Activated naive CD4-positive, alpha-beta T cell treated with anti-CD3 and anti-CD28 coated beads, Interleukin-2, amount 50 U/mL, for 24 hours (primary cell): ENCODE data around the gene CPLX4.

ENCODE experiments used
- H3K27ac Mint-ChIP-seq: one replicate; pipeline ENCODE4 v1.8.0; 2021; ENCODE audit warnings: mild to moderate bottlenecking, mixed read lengths
- H3K27me3 Mint-ChIP-seq: one replicate; pipeline ENCODE4 v1.8.0; 2021; ENCODE audit warnings: mixed read lengths
- H3K36me3 Mint-ChIP-seq: one replicate; pipeline ENCODE4 v1.8.0; 2021; ENCODE audit warnings: mixed read lengths
- H3K4me1 Mint-ChIP-seq: one replicate; pipeline ENCODE4 v1.8.0; 2021; ENCODE audit warnings: mixed read lengths
- H3K4me3 Mint-ChIP-seq: one replicate; pipeline ENCODE4 v1.8.0; 2021; ENCODE audit warnings: mild to moderate bottlenecking, mixed read lengths
- H3K9me3 Mint-ChIP-seq: one replicate; pipeline ENCODE4 v1.8.0; 2021; ENCODE audit warnings: mixed read lengths

Gene CPLX4

DNA sequence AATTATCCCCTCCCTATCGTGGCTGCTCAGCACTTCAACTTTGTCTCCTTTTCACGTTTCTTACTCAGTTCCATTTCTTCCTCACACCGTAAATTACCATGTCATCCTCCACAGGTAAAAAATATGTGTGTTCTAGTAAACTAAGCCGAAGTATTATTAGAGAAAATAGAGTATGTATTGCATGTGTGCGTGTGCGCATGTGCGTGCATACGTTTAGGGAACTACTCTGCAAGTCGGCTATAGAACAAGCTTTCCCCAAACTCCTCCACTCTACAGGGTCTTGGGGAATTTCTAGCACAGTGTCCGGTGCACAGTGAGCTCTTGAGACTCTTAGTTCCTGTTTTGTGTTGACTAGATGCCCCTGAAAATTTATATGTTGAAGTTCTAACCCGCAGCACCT is 36.1 kb downstream of the CPLX4 start:
- Mint-ChIP-seq H3K4me1 (no peaks in the 10 kb centered on the region), H3K4me3 (no peak overlapping the region), H3K9me3 (no peaks in the 10 kb centered on the region), H3K27ac (no peak overlapping the region), H3K27me3 (peaks cover 49% of the 10 kb centered on the region), H3K36me3 (no peaks in the 10 kb centered on the region)

DNA sequence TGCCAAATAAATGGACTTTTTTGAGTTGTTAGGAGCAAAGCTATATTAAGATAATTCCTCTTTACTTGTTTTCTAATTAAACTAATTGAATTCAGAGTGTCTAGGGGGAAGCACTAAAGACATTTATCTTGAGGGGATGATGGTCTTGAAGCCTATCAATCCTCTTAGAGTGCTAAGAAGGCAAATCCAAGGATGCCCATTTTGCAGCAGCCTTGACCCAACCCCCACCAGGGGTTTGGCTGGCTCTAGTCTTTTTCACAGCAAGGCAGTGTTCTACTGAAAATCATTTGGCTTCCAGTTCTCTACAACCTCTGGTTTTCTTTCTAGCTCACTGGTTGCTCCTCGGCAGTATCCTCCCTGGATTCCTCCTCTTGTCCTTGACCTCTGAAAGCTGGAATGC is 38.7 kb downstream of the CPLX4 start:
- Mint-ChIP-seq H3K27me3 (peaks cover 48% of the 10 kb centered on the region), H3K4me3 (no peak overlapping the region), H3K27ac (no peak overlapping the region), H3K4me1 (peaks cover under 1% of the 10 kb centered on the region), H3K36me3 (no peaks in the 10 kb centered on the region), H3K9me3 (no peaks in the 10 kb centered on the region)

DNA sequence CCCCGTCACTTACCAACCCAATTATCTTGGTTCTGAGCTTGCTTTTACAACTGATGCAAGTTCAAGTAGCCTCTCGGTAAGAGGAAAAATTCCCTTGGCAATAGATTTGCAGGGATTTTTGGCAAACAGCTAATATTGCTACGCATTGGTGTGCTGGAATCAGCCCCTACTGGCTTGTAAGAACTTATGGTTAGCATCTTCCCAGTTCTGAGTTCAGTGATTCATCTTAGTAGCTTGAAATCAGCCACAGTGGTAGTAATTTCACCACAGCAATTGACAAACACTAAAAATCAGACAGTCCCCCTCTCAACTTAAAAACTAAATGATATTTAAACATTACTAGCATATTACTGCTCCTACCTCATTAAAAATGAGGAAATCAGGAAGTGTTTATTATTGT is 39.3 kb downstream of the CPLX4 start:
- Mint-ChIP-seq H3K4me3 (no peak overlapping the region), H3K27me3 (peaks cover 48% of the 10 kb centered on the region), H3K4me1 (peaks cover 6% of the 10 kb centered on the region), H3K27ac (no peak overlapping the region), H3K36me3 (no peaks in the 10 kb centered on the region), H3K9me3 (no peaks in the 10 kb centered on the region)

DNA sequence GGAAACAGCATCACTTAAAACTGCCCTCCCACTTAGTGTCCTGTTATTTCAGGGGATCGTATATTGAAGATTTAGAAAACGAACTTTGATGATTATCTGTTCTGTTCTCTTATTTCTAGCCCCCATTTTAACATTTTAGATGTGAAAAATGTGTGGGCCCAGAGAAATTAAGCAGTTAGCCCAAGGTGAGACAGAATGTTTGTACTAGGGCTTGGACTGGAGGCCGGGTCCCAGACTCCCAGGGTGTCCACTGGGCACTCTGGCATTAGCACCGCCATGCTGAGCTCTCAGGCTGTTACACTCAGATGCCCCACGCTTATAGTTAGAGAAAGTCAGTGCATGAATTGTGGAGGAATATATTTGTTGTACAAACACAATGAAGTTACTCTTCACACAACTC is 39.7 kb downstream of the CPLX4 start:
- Mint-ChIP-seq H3K27ac (no peak overlapping the region), H3K4me1 (peaks cover 6% of the 10 kb centered on the region), H3K9me3 (no peaks in the 10 kb centered on the region), H3K27me3 (peaks cover 48% of the 10 kb centered on the region), H3K4me3 (no peak overlapping the region), H3K36me3 (no peaks in the 10 kb centered on the region)

DNA sequence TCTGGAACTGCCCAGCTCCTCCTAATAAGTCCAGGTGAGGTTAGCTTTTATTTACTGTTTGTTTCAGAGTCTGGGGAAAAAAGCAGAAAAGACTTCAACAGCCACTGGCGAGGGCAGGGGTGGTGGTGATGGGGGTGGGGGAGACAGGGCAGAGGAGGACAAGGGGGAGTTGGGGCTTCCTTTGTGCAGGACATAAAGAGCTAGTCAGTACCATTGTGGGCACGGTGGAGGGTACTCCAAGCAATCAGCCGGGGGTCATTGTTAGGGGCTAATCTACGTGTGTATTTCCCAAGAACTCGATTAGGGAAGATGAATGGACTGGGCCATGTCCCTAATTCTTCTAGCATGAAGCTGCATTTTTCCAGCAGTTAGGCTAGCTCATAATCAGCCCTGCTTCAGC is 42.4 kb downstream of the CPLX4 start:
- Mint-ChIP-seq H3K27ac (no peak overlapping the region), H3K36me3 (no peaks in the 10 kb centered on the region), H3K4me1 (peaks cover 11% of the 10 kb centered on the region), H3K27me3 (peaks cover 53% of the 10 kb centered on the region), H3K4me3 (no peak overlapping the region), H3K9me3 (no peaks in the 10 kb centered on the region)

DNA sequence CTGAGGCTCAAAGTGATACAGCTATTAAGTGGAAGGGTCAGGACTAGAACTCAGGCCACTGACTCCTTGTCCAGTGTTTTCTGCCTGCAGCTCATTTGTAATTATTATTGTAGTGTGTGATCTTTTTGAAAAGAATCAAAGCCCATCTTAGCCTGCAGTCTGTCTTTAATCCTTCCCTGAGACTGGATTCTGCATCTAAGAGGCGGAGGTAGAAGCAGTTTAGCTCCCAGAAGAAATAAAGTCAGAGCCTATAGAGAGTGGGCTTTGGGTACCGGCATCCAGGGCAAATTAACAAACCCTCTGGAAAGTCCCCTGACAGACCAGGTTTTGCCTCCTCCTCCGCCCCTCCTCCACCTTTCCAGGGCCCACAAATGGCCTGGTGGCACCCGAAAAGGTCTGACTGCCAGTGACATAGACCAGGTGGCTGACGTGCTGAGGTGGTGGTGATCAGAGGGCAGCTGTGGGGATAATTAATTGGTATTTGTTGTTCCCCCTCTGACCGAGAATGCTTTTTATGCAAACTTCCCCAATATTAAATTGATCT is 43.0 kb downstream of the CPLX4 start:
- no peaks in the 10 kb centered on the region for H3K9me3 Mint-ChIP-seq
- H3K27me3 Mint-ChIP-seq, result peaks cover 56% of the 10 kb centered on the region
- no peaks in the 10 kb centered on the region for H3K36me3 Mint-ChIP-seq
- H3K27ac Mint-ChIP-seq, result no peak overlapping the region
- peaks cover 11% of the 10 kb centered on the region for H3K4me1 Mint-ChIP-seq
- H3K4me3 Mint-ChIP-seq, result no peak overlapping the region

DNA sequence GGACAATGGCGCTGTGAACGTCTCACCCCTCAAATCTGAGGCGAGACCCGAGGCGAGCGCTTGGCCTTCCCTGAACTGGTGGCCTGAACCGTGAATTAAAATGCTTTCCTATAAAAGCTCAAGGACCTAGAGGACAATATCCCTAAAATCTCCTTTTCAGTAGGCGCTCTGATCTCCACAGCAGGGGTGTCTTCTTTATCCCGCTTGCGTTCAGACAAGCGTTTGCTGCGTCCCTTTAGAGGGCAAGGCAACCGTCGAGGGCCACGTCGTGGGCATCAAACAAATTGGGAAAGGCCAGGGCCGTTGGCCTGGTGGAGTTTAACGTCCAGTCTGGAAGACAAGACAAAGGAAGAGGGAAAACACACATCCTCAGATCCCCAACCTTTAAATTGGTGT is 43.9 kb downstream of the CPLX4 start:
- no peak overlapping the region for H3K4me3 Mint-ChIP-seq
- H3K9me3 Mint-ChIP-seq, result no peaks in the 10 kb centered on the region
- peaks cover 58% of the 10 kb centered on the region for H3K27me3 Mint-ChIP-seq
- H3K27ac Mint-ChIP-seq, result no peak overlapping the region
- H3K36me3 Mint-ChIP-seq, result no peaks in the 10 kb centered on the region
- peaks cover 19% of the 10 kb centered on the region for H3K4me1 Mint-ChIP-seq

DNA sequence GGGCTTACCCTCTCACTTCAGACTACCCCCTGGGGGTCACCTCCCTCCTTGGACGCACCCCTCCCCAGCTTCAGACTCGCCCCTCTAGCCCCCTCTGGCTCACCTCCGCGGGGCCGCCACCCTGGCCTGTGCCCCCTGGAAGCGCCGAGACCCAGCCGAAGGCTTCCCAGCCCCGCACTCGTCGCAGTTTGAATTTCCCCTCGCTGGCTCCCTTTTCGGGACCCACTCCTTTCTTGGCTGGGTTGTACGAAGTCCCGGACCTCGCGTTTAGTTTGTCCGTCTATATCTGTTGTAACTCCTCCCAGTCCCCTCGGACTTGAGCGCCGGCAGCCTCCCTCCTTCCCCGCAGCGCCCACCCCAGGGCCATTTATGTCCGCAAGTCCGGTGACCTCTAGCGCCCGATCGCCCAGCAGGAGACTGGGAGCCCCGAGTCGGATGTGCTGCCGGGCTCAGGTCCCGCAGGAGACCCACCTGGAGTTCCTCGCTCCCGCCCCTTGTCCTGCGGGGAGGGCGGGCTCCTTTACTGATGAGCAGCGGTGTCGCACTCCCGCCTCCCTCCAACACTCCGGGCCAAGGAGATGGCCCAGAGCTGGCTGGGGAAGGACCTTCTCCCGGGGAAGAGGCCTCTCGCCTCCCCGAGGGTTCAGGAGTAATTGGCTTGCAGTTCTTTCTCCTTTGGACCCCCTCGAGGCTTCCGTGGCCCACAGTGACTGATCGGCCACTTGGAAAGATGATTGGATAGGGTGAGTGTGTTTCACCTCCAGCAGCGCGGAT is 44.5 kb downstream of the CPLX4 start:
- no peaks in the 10 kb centered on the region for H3K9me3 Mint-ChIP-seq
- peaks cover 21% of the 10 kb centered on the region for H3K4me1 Mint-ChIP-seq
- no peak overlapping the region for H3K27ac Mint-ChIP-seq
- peaks cover 55% of the 10 kb centered on the region for H3K27me3 Mint-ChIP-seq
- H3K36me3 Mint-ChIP-seq, result no peaks in the 10 kb centered on the region
- peak overlapping the region; percentile 63 for H3K4me3 Mint-ChIP-seq

DNA sequence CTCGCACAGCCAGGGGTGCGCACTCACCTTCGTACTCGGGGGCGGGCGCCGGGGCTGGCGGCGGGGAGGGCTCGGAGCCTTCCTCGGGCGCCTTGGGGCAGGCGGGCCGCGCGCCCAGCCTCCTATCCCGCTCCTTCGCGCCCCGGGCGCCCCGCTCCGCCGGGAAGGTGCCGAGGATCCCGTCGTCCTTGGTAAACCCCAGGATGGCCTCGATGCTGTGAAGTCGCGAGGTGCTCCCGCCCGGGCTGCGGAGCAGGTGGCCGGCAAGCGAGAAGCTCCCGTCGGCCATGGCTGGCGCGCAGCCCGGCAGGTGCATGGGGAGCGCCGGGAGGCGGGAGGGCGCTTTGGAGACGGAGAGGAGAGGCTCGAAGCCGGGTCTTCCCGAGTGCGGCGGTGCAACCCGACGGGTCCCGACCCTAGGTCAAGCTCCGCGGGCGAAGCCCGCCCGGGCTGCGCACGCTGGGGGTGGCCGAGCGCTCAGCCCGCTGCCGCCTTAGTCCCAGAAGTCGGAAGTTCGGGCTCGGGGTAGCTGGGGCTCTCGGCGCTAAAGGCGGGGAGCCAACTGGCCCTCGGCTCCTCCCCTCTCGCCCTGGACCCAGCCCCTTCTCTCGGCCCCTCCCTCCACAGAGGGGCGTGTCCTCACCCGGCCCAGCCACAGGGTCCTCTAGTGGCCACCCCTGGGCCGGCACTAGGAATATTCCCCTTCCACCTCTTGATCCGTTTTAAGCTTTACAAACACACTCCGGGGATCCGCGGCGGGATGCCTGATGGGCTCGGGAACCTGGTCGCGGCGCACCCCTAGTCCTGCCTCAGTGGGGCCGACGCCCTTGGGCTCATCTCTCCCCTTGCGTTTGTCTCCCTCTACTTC is 45.3 kb downstream of the CPLX4 start, which contains the start of gene RAX:
Gene RAX, minus strand, starts transcription at position 564 of the 868 bp plus-strand sequence. Its CDS starts 248 bp downstream, at position 316.
- H3K27me3 Mint-ChIP-seq, result peaks cover 56% of the 10 kb centered on the region
- H3K9me3 Mint-ChIP-seq, result no peaks in the 10 kb centered on the region
- peak within 1 kb of the TSS; percentile 63 for H3K4me3 Mint-ChIP-seq
- no peak within 1 kb of the TSS for H3K27ac Mint-ChIP-seq
- no peaks in the 10 kb centered on the region for H3K36me3 Mint-ChIP-seq
- H3K4me1 Mint-ChIP-seq, result peaks cover 27% of the 10 kb centered on the region

DNA sequence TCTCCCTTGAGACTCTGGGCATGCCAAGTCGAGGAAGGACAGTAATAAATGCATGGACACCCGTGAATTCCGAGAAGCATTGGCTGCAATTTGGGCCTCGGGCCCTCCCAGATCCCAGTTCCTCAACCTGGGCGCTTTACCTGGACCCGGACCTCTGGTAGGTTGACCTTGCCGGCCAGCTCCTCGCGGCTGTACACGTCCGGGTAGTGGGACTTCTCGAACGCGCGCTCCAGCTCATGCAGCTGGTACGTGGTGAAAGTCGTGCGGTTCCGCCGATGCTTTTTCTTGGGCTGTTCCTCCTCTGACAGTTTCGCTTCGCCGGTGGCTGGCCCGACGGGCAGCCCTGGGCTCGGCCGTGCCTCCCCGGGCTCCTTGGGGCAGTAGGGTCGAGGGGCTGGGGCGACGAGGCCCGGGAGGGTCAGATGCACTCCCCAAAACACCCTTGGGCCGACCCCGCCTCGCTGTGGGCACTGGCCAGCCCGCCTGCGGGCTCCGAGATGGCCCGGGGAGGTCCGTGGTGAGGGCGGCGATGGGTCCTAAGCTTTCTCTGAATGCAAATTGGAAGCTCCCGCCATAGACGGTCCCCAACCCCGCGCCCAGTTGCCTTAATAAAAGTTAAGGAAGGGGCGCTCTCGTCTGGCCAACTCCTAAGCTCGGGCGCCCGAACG is 46.1 kb downstream of the CPLX4 start:
- Mint-ChIP-seq H3K36me3 (no peaks in the 10 kb centered on the region), H3K4me1 (peaks cover 28% of the 10 kb centered on the region), H3K9me3 (no peaks in the 10 kb centered on the region), H3K27ac (no peak overlapping the region), H3K27me3 (peaks cover 59% of the 10 kb centered on the region), H3K4me3 (peak overlapping the region; percentile 23)

DNA sequence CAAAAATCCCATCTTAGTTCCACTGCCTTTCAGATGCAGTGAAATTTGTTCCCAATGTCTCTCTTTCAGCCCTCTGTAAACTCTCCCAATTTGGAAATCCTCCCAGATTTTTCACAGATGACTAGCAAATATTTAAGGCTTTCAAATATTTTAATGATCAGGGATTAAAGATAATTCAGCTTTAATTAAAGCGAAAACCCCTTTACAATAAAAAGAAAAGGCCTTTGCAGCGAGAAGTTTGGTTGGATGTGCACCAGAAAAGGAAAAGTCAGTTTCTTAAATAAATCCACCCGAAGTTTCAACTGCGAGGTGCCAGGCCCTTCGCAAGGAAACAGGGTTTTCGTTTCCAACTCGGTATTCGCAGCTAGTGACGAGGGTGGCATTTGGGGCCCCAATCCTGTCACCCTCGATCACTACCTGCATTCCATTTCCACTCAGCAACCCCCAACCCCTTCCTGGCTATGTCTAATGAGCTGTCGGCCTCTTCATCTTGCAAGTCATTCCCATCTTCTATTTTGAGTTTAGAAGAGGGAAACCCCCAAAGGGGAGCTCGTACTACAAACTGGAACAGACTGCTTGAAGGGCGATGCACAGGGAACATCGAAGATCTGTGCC is 46.7 kb downstream of the CPLX4 start:
- no peak overlapping the region for H3K27ac Mint-ChIP-seq

DNA sequence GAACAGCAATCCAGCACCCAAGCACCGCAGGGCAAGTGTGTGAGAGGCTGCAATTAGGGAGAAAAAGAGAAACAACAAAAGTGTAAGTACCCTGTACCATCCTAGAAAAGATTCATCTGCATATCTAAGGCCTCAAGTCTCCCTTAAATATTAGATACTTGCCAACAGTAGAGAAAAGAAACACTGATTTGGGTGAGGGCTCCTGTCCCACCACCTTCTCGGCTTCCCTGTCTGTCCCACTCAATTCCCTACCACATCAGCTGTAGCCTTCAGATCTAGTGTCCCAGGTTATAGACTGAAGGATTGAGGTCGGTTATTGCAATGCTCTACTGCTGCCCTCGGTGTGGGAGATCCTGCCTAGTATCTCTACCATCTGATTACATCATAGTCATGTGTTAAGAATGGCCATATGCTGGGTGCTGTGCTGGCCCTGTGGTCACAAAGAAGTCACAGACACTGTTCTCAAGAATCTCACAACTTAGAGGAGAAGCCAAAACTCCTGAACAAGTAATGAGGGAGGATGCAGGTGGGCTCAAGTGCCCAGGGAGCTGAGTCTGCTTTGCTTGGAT is 47.7 kb downstream of the CPLX4 start:
- H3K4me1 Mint-ChIP-seq, result peaks cover 34% of the 10 kb centered on the region
- H3K9me3 Mint-ChIP-seq, result no peaks in the 10 kb centered on the region
- no peak overlapping the region for H3K4me3 Mint-ChIP-seq
- no peaks in the 10 kb centered on the region for H3K36me3 Mint-ChIP-seq
- no peak overlapping the region for H3K27ac Mint-ChIP-seq
- H3K27me3 Mint-ChIP-seq, result peaks cover 67% of the 10 kb centered on the region

More for the DNA sequence above, 46.7 kb downstream of the CPLX4 start:
- Mint-ChIP-seq H3K4me1 (peaks cover 28% of the 10 kb centered on the region), H3K36me3 (no peaks in the 10 kb centered on the region), H3K27me3 (peaks cover 62% of the 10 kb centered on the region), H3K4me3 (peak overlapping the region; percentile 23), H3K9me3 (no peaks in the 10 kb centered on the region)

DNA sequence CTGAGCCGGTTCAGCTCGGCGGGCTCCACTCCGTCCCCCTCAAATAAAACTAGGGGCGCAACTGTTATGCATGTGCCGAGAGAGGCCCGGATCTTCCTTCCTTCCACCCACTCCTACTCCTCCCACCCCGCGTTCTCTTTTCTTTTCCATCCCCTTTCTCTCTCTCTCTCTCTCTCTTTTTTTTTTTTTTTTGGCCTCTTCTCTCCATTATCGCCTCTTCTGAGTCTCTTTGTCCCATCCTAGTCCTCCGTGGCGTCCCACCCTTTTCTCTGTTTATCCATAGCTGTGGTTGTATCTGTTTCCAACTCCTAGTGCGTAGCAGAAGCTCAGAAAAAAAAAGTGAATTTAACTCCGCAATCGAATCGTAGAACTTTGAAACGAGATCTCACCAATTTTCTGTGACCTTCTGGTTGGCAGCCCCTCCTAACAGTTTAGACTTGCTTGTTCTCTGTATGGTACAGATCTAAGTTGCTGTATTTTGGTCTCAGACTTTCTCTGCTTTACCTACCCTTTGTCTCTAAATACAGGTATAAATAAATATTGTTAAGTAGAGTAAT is 48.8 kb downstream of the CPLX4 start:
- peaks cover 63% of the 10 kb centered on the region for H3K27me3 Mint-ChIP-seq
- H3K36me3 Mint-ChIP-seq, result no peaks in the 10 kb centered on the region
- H3K9me3 Mint-ChIP-seq, result no peaks in the 10 kb centered on the region
- peaks cover 33% of the 10 kb centered on the region for H3K4me1 Mint-ChIP-seq
- H3K4me3 Mint-ChIP-seq, result peak overlapping the region; percentile 79
- no peak overlapping the region for H3K27ac Mint-ChIP-seq

DNA sequence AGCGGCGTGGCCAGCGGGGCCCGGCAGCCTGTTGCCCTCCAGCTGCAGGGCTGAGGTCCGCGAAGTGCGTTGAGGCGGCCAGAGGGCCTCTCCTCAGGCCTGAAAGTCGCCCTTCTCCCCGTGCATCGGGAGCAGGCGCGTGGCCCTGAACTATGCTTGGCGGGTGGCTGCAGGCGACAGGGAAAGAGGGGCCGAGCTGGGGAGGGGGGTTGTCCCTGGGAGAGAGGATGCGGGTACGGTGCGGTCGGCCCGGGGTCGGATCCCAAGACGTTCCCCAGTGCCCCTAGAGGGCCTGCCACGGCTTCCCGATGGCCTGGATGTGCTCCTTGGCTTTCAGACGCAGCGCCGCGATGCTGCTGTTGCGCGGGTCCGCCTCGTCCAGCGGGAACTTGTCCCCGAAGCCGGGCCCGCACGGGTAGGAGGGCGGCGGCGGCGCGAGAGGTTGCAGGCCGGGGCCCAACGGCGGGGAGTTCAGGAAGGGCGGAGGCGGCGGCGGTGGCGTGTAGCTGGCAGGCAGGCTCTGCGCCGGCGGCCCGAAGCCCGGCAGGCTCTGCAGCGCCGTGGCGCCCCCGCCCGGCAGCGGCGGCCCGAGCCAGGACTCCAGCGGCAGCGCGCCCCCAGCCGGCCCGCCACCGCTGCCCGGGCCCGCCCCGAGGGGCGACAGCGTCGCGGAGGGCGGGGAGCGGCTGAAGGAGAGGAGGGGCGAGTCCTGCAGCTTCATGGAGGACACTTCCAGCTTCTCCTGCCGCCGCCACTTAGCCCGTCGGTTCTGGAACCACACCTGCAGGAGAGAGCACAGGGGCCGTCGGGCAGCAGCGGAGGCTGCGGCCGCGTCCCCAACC is 49.5 kb downstream of the CPLX4 start:
- H3K27me3 Mint-ChIP-seq, result peaks cover 59% of the 10 kb centered on the region
- no peaks in the 10 kb centered on the region for H3K9me3 Mint-ChIP-seq
- H3K36me3 Mint-ChIP-seq, result no peaks in the 10 kb centered on the region
- peaks cover 28% of the 10 kb centered on the region for H3K4me1 Mint-ChIP-seq
- no peak overlapping the region for H3K4me3 Mint-ChIP-seq
- H3K27ac Mint-ChIP-seq, result no peak overlapping the region
